Vagina (tissue), 2 donors: Measurements from ENCODE around the gene CAMK2B. TPM values are rescaled to one million over a fixed set of nuclear protein-coding genes. Genes with fewer than 3 reads are reported as not detected.

Source experiments
- DNase-seq, 2 donors: peaks; one replicate each; pipeline ENCODE4 v3.0.0-alpha.2; 2017; ENCODE audit errors: extremely low spot score in 2 of 2
- H3K27ac ChIP-seq: fragments of 200-600 bp; sonication (generic); one replicate; pipeline ENCODE4 v1.5.1; 2019
- H3K27me3 ChIP-seq: fragments of 200-600 bp; sonication (generic); one replicate; pipeline ENCODE4 v1.5.1; 2019
- H3K36me3 ChIP-seq, 2 donors: fragments of 200-600 bp; sonication (generic); one replicate each; pipeline ENCODE4 v1.5.1; 2017 to 2019
- H3K4me1 ChIP-seq: fragments of 200-600 bp; sonication (generic); one replicate; pipeline ENCODE4 v1.5.1; 2019
- H3K4me3 ChIP-seq, 2 donors: fragments of 200-600 bp; sonication (generic); 1 replicate in 1 of 2; 2 replicates in 1 of 2; pipeline ENCODE4 v1.5.1; 2016 to 2019
- H3K9me3 ChIP-seq: fragments of 200-600 bp; sonication (generic); one replicate; pipeline ENCODE4 v1.5.1; 2019
- POLR2A ChIP-seq, 2 donors: fragments of 450-650 bp; IDR thresholded peaks; one replicate each; pipeline ENCODE4 v1.6.1; 2017; ENCODE audit warnings: antibody characterized with exemption in 2 of 2, mild to moderate bottlenecking in 2 of 2, moderate library complexity in 2 of 2
- POLR2AphosphoS5 ChIP-seq, 2 donors: sonication (generic); formaldehyde crosslinking; IDR thresholded peaks; one replicate each; pipeline ENCODE4 v1.9.0; 2017; ENCODE audit warnings: antibody characterized with exemption in 2 of 2, mild to moderate bottlenecking in 2 of 2, low read depth in 1 of 2; ENCODE audit not compliant: insufficient read depth in 1 of 2
- intact Hi-C: fragments of 100-400 bp; cut with DNase I; formaldehyde crosslinking; loops from one replicate; pipeline ENCODE4 v1.15.1; 2023
- total RNA-seq: library from RNA; depleted of rRNA; stranded (reverse); fragments of >200 nt; gene quantifications from one replicate; pipeline ENCODE4 v1.2.3, GENCODE V29; 2016
- TF ChIP-seq, protein P1 (sequence below), 3 experiments: fragments of 450-650 bp in 2 of 3; fragments of 200-600 bp in 1 of 3; sonication (generic) in 1 of 3; IDR thresholded peaks; one replicate each; pipeline ENCODE4 v1.5.1; 2017 to 2019; ENCODE audit warnings: antibody characterized with exemption in 3 of 3, mild to moderate bottlenecking in 2 of 3, moderate library complexity in 2 of 3

The CAMK2B gene
- total RNA-seq, 1 donor from 2014 or later, result 3.2 TPM

DNA sequence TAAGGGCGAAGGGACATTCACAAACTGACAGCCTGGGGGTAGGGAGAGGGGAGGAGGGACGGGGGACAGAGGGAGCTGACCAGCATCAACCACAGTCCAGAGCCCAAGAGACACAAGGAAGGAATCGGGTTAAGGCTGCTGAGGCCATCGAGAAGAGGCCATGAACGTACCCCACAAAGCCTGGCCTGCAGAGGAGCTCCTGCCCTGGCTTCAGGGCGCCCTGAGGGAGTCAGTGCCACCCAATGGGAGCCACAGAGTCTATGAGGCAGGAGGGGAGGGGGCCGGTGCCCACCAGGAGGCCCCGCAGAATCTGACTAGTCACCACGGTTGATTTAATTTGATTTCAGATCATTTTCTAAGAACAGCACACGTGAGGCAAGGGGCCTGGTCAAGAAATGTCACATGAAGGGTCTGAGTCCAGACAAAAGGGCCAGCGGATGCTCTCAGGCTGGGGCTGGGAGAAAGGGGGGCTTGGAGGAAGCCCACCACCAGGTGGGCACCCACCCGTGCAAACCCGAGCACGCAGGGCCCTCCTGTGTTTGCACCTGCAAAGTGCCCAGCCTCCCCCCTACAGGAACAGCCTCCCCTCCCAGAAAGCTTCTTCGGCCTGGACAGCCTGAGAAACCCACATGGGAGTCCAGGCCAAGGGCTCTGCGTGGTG lies 40.4 kb downstream of the CAMK2B start:
- intact Hi-C loops, result no loop called here
- H3K9me3 ChIP-seq, result no peaks in the 10 kb centered on the region
- H3K4me3 ChIP-seq, result no peak overlapping the region
- DNase-seq, result no peak
- no peaks in the 10 kb centered on the region for H3K27me3 ChIP-seq
- no peak overlapping the region for H3K27ac ChIP-seq
- no peaks in the 10 kb centered on the region for H3K36me3 ChIP-seq
- no peak for TF ChIP-seq POLR2A (IDR thresholded peaks at IDR 0.05)
- TF ChIP-seq POLR2AphosphoS5 (IDR thresholded peaks at IDR 0.05; ENCODE audit: insufficient read depth in 1 of 2, low read depth in 1 of 2), result no peak
- H3K4me1 ChIP-seq, result no peaks in the 10 kb centered on the region

DNA sequence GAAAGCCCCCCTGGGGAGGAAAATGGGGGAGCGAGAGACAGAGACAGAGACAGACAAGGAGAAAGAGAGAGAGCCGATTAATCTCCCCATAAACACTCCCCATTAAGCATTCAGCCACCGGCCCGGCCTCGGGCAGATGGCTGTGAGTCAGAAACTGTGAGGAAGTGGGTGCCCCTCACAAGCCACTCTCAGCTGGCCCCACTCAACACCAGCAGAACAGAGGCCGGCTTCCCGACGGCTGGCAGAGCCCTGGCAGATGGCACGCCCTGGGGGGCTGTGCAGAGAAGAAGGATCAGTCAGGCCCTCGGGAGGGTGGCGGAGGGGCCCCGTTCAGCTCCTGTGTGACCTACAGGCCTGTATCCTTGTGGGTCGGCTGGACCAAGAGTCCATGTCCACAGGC lies 41.2 kb downstream of the CAMK2B start:
- Histone ChIP-seq H3K9me3 (no peaks in the 10 kb centered on the region), H3K27me3 (no peaks in the 10 kb centered on the region), H3K4me1 (no peaks in the 10 kb centered on the region), H3K27ac (no peak overlapping the region), H3K36me3 (no peaks in the 10 kb centered on the region), H3K4me3 (no peak overlapping the region)
- TF ChIP-seq POLR2A (IDR thresholded peaks at IDR 0.05) (no peak), POLR2AphosphoS5 (IDR thresholded peaks at IDR 0.05; ENCODE audit: insufficient read depth in 1 of 2, low read depth in 1 of 2) (no peak)
- TF ChIP-seq, protein P1, sequence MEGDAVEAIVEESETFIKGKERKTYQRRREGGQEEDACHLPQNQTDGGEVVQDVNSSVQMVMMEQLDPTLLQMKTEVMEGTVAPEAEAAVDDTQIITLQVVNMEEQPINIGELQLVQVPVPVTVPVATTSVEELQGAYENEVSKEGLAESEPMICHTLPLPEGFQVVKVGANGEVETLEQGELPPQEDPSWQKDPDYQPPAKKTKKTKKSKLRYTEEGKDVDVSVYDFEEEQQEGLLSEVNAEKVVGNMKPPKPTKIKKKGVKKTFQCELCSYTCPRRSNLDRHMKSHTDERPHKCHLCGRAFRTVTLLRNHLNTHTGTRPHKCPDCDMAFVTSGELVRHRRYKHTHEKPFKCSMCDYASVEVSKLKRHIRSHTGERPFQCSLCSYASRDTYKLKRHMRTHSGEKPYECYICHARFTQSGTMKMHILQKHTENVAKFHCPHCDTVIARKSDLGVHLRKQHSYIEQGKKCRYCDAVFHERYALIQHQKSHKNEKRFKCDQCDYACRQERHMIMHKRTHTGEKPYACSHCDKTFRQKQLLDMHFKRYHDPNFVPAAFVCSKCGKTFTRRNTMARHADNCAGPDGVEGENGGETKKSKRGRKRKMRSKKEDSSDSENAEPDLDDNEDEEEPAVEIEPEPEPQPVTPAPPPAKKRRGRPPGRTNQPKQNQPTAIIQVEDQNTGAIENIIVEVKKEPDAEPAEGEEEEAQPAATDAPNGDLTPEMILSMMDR (IDR thresholded peaks at IDR 0.05), result no peak
- intact Hi-C loops, result no loop called here
- DNase-seq, result no peak

DNA sequence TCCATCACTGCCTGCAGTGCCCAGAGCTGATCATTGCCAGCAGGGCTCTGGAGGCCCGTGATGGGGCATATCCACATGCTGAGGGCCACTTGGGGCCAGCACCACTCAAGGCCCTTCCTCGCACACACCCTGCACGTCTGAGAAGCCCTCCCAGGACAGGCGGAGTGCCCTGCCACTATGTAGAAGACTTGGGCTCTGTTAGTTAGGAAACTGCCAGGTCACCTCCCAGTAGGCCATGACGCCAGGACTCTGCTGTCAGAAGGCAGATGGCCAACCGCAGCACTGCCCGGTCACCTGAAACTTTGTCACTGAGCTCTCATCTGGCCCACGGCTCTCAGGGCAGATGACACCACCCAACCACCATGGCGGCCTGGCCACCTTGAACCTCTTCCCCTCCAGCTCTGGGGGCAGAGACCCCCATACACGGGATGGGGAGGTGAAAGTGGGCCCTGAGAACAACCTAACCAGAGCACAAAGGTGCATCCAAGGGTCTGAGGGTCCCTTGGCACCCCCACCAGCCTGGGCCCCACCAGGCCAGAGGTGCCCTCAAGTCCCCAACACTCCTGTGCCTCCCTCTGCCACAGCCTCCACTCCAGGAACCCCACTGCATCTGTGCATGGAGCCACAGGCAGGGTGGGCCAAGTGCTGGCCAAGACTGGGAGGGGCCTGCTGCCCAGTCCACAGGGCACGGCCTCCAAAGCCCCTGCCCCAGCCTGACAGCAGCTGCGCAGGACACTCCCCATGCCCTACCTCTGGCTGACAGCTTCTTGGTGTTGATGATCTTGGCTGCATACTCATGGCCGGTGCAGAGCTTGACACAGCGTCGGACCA lies 41.8 kb downstream of the CAMK2B start:
- TF ChIP-seq, protein P1 (IDR thresholded peaks at IDR 0.05), result no peak
- TF ChIP-seq POLR2A (IDR thresholded peaks at IDR 0.05) (no peak), POLR2AphosphoS5 (IDR thresholded peaks at IDR 0.05; ENCODE audit: insufficient read depth in 1 of 2, low read depth in 1 of 2) (no peak)
- Histone ChIP-seq H3K4me1 (no peaks in the 10 kb centered on the region), H3K4me3 (no peak overlapping the region), H3K27me3 (no peaks in the 10 kb centered on the region), H3K9me3 (no peaks in the 10 kb centered on the region), H3K27ac (no peak overlapping the region), H3K36me3 (no peaks in the 10 kb centered on the region)
- DNase-seq, result peak in 1 of 2 donors; percentile 67
- intact Hi-C loops, result no loop called here

DNA sequence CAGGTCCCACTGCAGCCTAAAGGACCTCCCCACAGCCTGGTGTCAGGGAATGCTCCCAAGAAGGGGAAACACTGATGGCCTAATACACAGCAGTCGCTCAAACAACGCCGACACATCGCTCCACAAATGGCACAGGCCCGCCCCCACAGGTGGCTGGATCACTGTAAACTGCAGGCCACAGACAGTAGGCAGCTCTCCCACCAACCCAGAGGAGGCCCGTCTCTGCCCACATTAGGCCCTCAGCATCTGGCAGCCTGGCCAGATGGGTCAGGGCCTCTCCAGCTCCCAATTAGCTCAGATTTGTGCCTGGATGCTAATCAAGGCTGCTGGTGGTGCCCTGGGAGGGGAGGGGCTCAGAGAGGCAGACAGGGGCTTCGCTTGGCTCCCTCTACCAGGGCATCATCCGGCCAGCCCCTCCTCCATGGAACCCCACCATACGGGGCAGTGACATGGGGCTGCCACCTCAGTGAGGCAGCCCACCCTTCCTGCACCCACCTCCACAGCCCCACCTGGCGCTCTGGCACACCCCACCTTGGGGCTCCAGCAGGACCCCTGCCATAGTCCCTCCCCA lies 42.7 kb downstream of the CAMK2B start:
- H3K4me3 ChIP-seq, result no peak overlapping the region
- intact Hi-C loops, result no loop called here
- DNase-seq, result no peak

More for the DNA sequence above, 42.7 kb downstream of the CAMK2B start:
- no peaks in the 10 kb centered on the region for H3K36me3 ChIP-seq
- TF ChIP-seq POLR2A (IDR thresholded peaks at IDR 0.05), result no peak
- TF ChIP-seq, protein P1 (IDR thresholded peaks at IDR 0.05), result no peak
- no peak for TF ChIP-seq POLR2AphosphoS5 (IDR thresholded peaks at IDR 0.05; ENCODE audit: insufficient read depth in 1 of 2, low read depth in 1 of 2)
- no peaks in the 10 kb centered on the region for H3K4me1 ChIP-seq
- H3K27me3 ChIP-seq, result no peaks in the 10 kb centered on the region
- H3K9me3 ChIP-seq, result no peaks in the 10 kb centered on the region
- H3K27ac ChIP-seq, result no peak overlapping the region
